ENCODE measurements around the gene GMEB2.

The GMEB2 gene

DNA sequence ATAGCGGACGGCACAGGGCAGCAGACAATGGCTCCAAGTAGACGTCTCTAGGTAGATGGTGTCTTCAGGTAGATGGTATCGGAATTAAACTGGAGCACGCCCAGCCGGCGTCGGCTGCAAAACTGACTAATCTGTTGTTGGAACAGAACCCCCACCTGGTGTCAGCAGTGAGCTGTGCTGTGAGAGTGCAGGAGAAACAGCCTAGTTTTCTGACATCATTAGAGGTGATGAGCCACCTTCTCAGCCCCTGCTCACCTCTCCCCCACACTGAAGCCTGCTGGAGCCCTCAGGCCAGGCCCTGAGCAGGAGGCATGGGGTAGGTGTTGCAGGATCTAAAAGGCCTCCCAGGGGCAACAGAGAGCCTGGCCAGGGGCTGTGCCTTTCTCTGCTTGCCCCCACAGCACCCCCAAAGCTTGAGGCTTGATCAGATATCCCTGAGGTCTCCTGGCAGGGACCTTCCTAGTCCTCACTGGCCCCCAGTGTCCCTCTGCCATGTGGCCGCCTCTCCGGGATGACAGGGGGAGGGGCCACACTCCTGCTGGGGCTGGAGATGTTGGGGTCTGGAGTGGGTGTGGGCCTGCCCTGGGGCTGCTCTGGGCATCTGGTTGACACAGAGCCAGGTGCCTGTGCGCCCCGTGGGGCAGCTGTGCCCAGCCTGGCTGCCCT is 46.0 kb downstream of the GMEB2 start:
- peak; percentile 64 for DNase-seq (ENCODE audit: low read depth)
- no peak overlapping the region for H3K4me3 ChIP-seq (ENCODE audit: low read depth, low read length)
- TF ChIP-seq, protein P1, sequence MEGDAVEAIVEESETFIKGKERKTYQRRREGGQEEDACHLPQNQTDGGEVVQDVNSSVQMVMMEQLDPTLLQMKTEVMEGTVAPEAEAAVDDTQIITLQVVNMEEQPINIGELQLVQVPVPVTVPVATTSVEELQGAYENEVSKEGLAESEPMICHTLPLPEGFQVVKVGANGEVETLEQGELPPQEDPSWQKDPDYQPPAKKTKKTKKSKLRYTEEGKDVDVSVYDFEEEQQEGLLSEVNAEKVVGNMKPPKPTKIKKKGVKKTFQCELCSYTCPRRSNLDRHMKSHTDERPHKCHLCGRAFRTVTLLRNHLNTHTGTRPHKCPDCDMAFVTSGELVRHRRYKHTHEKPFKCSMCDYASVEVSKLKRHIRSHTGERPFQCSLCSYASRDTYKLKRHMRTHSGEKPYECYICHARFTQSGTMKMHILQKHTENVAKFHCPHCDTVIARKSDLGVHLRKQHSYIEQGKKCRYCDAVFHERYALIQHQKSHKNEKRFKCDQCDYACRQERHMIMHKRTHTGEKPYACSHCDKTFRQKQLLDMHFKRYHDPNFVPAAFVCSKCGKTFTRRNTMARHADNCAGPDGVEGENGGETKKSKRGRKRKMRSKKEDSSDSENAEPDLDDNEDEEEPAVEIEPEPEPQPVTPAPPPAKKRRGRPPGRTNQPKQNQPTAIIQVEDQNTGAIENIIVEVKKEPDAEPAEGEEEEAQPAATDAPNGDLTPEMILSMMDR (IDR thresholded peaks at IDR 0.05; ENCODE audit: low read depth, low read length): peak; percentile 39
- TF ChIP-seq, protein P2, sequence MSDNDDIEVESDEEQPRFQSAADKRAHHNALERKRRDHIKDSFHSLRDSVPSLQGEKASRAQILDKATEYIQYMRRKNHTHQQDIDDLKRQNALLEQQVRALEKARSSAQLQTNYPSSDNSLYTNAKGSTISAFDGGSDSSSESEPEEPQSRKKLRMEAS (IDR thresholded peaks at IDR 0.05; ENCODE audit: low read depth, low read length): no peak

DNA sequence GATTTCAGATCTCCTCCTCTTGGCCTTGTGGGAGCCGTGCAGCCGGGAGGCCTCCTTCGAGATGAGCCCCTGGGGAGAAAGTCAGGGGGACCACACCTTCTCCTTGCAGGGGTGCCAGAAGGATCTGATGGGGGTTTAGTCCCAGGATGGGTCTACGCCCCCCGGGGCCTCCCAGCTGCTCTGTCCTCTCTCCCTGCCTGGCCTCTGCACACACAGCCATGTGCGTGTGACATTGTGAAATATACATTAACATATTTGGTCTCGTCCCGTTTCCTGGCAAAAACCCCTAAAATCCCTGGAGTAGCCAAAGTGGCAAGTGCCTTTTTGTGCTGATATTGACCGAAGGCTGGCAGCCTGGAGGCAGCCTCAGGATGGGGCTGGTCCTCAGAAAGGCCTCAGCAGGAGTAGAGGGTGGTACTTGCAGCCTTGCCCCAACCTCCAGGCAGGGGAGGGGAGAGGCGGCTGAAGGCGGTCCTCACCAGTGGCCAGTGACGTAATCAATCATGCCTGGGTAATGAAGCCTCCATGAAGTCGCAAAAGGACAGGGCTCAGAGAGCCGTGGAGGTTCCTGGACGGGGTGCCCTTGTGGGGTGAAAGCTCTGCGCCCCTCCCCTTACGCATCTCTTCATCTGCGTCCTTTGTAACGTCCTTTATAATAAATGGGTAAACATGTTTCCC is 47.7 kb downstream of the GMEB2 start:
- peak; percentile 81 for TF ChIP-seq MYC (IDR thresholded peaks at IDR 0.05; ENCODE audit: low read depth, low read length)
- TF ChIP-seq, protein P2 (IDR thresholded peaks at IDR 0.05; ENCODE audit: low read depth, low read length): peak; percentile 58; the same call in 1 of the 2 replicates
- TF ChIP-seq, protein P1 (IDR thresholded peaks at IDR 0.05; ENCODE audit: low read depth, low read length): peak; percentile 2
- no peak for TF ChIP-seq POLR2A (IDR thresholded peaks at IDR 0.05; ENCODE audit: extremely low read depth, insufficient read length)
- peak; percentile 71 for DNase-seq (ENCODE audit: low read depth)
- H3K4me3 ChIP-seq (ENCODE audit: low read depth, low read length): no peak overlapping the region

DNA sequence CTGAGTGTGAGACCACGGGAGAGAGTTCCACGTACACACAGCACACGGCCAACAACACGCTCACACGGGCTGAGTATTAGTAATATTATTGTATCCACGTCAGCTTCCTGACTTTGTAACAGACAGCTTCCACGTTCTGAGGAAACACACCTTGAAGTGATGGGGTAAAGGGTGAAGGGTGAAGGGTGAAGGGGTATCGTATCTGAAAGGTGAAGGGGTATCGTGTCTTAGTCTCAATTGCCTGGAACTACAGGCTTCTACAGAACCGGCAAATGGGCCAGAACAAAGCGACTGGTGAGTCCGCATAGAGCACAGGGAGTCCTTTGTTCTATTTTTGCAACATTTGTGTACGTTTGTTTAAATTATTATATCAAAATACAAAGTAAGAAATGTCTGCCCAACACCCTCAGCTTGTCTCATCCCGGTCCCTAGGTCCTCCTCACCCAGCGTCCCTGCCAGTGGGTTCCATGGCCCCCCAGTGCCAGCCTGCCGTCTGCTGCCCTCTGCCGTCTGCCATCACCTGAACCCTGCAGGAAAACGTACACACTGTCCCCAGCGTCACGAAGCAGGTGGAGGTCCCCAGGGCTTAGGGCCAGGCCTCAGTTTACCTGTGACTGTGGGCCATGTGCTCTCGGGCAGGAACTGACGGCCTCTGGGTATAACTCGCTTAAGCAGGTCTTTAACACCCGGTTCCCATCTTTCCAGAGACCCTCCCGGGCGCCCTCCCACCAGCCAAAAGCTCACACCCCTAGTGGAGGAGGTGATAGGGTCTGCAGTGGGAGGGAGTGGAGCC is 48.5 kb downstream of the GMEB2 start:
- no peak for TF ChIP-seq POLR2A (IDR thresholded peaks at IDR 0.05; ENCODE audit: extremely low read depth, insufficient read length)
- TF ChIP-seq, protein P1 (IDR thresholded peaks at IDR 0.05; ENCODE audit: low read depth, low read length): no peak
- no peak for TF ChIP-seq MYC (IDR thresholded peaks at IDR 0.05; ENCODE audit: low read depth, low read length)
- TF ChIP-seq, protein P2 (IDR thresholded peaks at IDR 0.05; ENCODE audit: low read depth, low read length): no peak
- DNase-seq (ENCODE audit: low read depth): no peak
- H3K4me3 ChIP-seq (ENCODE audit: low read depth, low read length): no peak overlapping the region

DNA sequence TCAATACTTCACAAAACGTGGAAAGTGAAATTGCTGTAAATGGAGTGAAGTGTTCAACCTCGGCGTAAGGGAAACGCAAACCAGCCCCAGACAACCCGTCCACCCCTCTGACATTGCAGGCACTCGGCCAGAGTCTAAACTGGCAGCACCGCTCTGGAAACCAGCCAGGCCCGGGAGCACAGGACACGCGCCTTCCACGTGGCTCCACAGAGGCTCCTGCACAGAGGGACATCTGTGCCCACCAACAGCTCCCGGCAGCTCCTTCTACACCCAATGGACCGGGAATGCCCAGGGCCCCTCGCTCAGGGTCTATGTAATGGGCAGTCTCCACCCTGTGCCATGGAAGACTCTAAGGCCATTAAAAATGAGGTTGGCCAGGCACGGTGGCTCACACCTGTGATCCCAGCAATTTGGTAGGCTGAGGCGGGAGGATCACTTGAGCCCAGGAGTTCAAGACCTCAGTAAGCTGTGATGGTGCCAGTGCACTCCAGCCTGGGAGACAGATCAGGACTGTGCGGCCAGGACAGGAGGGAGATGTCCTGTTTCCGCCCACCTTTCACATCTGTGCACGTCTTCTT is 49.5 kb downstream of the GMEB2 start:
- no peak for TF ChIP-seq MYC (IDR thresholded peaks at IDR 0.05; ENCODE audit: low read depth, low read length)
- DNase-seq (ENCODE audit: low read depth): no peak
- no peak overlapping the region for H3K4me3 ChIP-seq (ENCODE audit: low read depth, low read length)

DNA sequence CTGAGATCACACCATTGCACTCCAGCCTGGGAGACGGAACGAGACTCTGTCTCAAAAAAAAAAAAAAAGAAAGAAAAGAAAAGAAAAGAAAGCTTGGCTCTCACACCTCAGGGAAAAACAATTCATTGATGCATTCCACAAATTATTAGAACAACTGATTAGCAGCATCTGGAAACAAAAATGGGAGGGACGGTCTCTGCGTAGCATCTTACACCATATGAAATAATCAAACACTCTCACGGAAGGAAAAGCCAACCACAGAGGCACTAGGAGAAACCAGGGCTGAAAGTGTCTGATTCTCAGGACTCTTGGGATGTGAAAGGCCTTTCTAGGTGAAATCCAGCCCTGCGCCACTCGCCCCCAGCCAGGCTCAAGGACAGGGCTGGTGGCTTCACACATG is 50.6 kb downstream of the GMEB2 start:
- no peak for TF ChIP-seq POLR2A (IDR thresholded peaks at IDR 0.05; ENCODE audit: extremely low read depth, insufficient read length)
- no peak overlapping the region for H3K4me3 ChIP-seq (ENCODE audit: low read depth, low read length)
- no peak for DNase-seq (ENCODE audit: low read depth)

DNA sequence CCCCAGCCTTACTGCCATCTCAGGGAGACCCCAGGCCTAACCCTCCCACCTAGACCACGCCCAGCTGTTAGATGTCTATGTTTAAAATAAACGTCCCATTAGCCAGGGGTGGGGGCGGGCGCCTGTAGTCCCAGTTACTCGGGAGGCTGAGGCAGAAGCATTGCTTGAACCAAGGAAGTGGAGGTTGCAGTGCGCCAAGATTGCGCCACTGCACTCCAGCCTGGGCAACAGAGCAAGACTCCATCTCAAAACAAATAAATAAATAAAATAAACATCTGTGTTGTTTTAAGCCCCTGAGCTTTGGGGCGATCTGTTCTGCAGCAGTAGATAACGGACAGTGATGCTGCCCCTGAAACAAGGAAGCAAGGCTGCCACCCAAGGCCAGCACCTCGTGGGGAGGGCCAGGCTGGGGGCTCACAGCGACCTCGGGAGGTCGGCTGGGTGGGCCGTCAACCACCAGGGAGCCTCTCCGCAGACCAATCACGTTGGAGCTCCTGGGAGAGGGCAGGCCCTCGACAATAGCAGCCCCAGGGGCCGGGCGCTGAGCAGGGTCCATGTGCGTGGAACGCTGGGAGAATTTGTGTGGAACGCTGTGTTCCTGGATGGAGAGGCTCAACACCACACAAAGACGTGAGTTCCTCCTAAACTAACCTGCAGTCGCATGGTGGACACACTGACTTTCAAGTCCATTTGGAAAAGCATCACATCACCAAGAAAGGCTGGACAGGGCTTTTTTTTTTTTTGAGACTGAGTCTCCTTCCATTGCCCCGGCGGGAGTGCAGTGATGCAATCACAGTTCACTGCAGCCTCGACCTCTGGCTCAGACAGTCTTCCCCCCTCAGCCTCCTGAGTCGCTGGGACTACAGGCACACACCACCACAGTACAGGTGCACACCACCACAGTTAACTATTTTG is 51.8 kb downstream of the GMEB2 start:
- peak; percentile 44 for DNase-seq (ENCODE audit: low read depth)
- TF ChIP-seq POLR2A (IDR thresholded peaks at IDR 0.05; ENCODE audit: extremely low read depth, insufficient read length): no peak
- TF ChIP-seq MYC (IDR thresholded peaks at IDR 0.05; ENCODE audit: low read depth, low read length): no peak
- TF ChIP-seq, protein P2 (IDR thresholded peaks at IDR 0.05; ENCODE audit: low read depth, low read length): no peak
- no peak overlapping the region for H3K4me3 ChIP-seq (ENCODE audit: low read depth, low read length)
